ENCODE results near the gene ESPN. TPM values are rescaled to one million over a fixed set of nuclear protein-coding genes. Genes with fewer than 3 reads are reported as not detected.

The ESPN gene
- total RNA-seq, 4 donors from 2014 or later = 0.33 to 1.0 (median 1.0) TPM; not detected in 1

DNA sequence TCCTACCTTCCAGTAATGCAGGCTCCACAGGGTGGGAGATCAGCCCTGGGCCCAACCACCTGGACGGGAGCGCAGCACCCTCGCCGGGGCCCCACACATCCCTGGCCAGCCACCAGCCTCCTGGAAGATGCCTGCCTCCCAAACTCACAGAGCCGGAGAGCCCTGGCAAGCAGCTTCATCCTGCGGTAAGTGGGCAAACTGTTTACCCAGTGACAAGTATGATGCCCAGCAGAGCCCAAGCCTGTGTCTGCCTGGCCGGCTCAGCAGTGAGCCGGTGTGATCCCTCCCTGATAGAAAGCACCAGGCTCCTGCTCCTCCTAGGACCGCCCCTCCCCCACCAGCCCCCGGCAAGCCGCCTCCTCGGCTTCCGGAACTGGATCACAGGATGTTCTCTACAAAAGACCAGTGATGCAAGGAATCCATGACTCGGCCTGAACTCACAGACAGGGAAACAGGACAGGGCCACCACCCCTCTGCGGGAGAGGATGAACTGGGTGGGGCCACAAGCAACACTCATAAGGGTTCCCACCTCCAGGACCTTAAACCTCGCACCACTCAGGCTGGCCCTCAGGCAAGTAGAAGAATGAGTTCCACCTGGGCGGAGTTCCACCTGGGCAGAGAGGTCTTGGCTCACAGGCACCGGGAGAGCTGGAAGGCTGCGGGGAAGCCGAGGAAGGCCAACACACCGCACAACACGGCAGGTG, 38.9 kb upstream of the ESPN start:
- TF ChIP-seq POLR2A (IDR thresholded peaks at IDR 0.05; ENCODE audit: low read depth) (no peak), EP300 (IDR thresholded peaks at IDR 0.05) (no peak), CTCF (IDR thresholded peaks at IDR 0.05) (no peak), POLR2AphosphoS5 (IDR thresholded peaks at IDR 0.05) (no peak)
- WGBS = 36% methylated on average over 8 of the region's 22 CpGs
- intact Hi-C loops (cut with DNase I) = no loop called here
- H3K27ac ChIP-seq (replicated peaks in 1 of 4) = no peak overlapping the region
- H3K36me3 ChIP-seq = no peaks in the 10 kb centered on the region
- H3K27me3 ChIP-seq = no peaks in the 10 kb centered on the region
- peaks cover 12 to 14% (median 13%) of the 10 kb centered on the region in 4 donors for H3K4me1 ChIP-seq
- no peak for DNase-seq (ENCODE audit: extremely low spot score)
- no peaks in the 10 kb centered on the region for H3K9me3 ChIP-seq
- H3K4me3 ChIP-seq = peak overlapping the region in 1 of 4 donors; percentile 16

DNA sequence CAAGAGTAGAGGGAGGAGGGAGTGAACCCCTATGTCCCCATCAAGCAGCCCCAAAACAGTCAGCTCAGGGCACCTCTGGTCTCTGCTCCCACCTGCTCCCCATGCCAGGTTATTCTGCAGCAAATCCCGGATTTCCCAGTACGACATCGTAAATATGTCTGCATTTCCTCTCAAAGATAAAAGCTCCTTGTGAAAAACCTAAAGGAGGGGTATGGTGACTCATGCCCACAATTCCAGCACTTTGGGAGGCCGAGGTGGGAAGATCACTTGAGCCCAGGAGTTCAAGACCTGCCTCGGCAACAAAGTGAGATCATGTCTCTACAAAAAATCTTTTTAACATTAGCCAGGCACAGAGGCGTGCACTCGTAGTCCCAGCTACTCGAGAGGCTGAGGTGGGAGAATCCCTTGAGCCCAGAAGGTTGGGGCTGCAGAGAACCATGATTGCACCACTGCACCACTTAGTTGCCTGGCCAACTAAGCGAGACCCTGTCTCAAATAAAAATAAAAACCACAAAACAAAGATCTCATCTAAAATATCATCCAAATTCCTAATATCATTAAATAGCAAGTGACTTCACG, 38.1 kb upstream of the ESPN start:
- no peaks in the 10 kb centered on the region for H3K9me3 ChIP-seq
- H3K27ac ChIP-seq (replicated peaks in 1 of 4) = no peak overlapping the region
- no peak for TF ChIP-seq POLR2AphosphoS5 (IDR thresholded peaks at IDR 0.05)
- no peaks in the 10 kb centered on the region for H3K36me3 ChIP-seq
- no peak for DNase-seq (ENCODE audit: extremely low spot score)
- peaks cover 12 to 14% (median 13%) of the 10 kb centered on the region in 4 donors for H3K4me1 ChIP-seq
- intact Hi-C loops (cut with DNase I) = no loop called here
- 89% methylated on average over 10 of the region's 10 CpGs for WGBS
- H3K27me3 ChIP-seq = no peaks in the 10 kb centered on the region
- no peak overlapping the region for H3K4me3 ChIP-seq

GRCh38 chr1:6389971-6390370, 34.6 kb upstream of the ESPN start:
- DNase-seq (ENCODE audit: extremely low spot score) = no peak
- Histone ChIP-seq H3K36me3 (no peaks in the 10 kb centered on the region), H3K27me3 (no peaks in the 10 kb centered on the region), H3K9me3 (no peaks in the 10 kb centered on the region), H3K4me1 (peaks cover 24 to 38% (median 33%) of the 10 kb centered on the region in 4 donors), H3K4me3 (no peak overlapping the region), H3K27ac (replicated peaks in 1 of 4) (no peak overlapping the region)
- TF ChIP-seq POLR2A (IDR thresholded peaks at IDR 0.05; ENCODE audit: low read depth) (no peak), EP300 (IDR thresholded peaks at IDR 0.05) (no peak), POLR2AphosphoS5 (IDR thresholded peaks at IDR 0.05) (no peak), CTCF (IDR thresholded peaks at IDR 0.05) (no peak)
- intact Hi-C loops (cut with DNase I) = no loop called here
- WGBS = 95% methylated on average over 9 of the region's 9 CpGs

- intact Hi-C loops (cut with DNase I) = no loop called here
- peak overlapping the region in 3 of 4 donors; percentile 95 to 99 (median 97) for H3K27ac ChIP-seq (replicated peaks in 1 of 4)
- no peak for DNase-seq (ENCODE audit: extremely low spot score)
- no peak for TF ChIP-seq CTCF (IDR thresholded peaks at IDR 0.05)
- TF ChIP-seq EP300 (IDR thresholded peaks at IDR 0.05) = no peak
- TF ChIP-seq POLR2A (IDR thresholded peaks at IDR 0.05; ENCODE audit: low read depth) = no peak
- no peak for TF ChIP-seq POLR2AphosphoS5 (IDR thresholded peaks at IDR 0.05)
- no peaks in the 10 kb centered on the region for H3K9me3 ChIP-seq
- H3K36me3 ChIP-seq = no peaks in the 10 kb centered on the region
- WGBS = 49% methylated on average over 16 of the region's 16 CpGs
- H3K4me3 ChIP-seq = peak overlapping the region; percentile 70 to 79 (median 73)
- no peaks in the 10 kb centered on the region for H3K27me3 ChIP-seq
- peaks cover 13 to 28% (median 21%) of the 10 kb centered on the region in 4 donors for H3K4me1 ChIP-seq
Observed at GRCh38 chr1:6391951-6392808, 32.4 kb upstream of the ESPN start.
